Measurements from ENCODE around the gene FLRT1.
A peak's percentile ranks its signal among the peaks of the same experiment; 100 is the strongest.
"Not testable (repeated sequence)": the region's sequence is repeated elsewhere in the genome, so short reads cannot be mapped to it uniquely, and the experiment has no call there.

Gene FLRT1

DNA sequence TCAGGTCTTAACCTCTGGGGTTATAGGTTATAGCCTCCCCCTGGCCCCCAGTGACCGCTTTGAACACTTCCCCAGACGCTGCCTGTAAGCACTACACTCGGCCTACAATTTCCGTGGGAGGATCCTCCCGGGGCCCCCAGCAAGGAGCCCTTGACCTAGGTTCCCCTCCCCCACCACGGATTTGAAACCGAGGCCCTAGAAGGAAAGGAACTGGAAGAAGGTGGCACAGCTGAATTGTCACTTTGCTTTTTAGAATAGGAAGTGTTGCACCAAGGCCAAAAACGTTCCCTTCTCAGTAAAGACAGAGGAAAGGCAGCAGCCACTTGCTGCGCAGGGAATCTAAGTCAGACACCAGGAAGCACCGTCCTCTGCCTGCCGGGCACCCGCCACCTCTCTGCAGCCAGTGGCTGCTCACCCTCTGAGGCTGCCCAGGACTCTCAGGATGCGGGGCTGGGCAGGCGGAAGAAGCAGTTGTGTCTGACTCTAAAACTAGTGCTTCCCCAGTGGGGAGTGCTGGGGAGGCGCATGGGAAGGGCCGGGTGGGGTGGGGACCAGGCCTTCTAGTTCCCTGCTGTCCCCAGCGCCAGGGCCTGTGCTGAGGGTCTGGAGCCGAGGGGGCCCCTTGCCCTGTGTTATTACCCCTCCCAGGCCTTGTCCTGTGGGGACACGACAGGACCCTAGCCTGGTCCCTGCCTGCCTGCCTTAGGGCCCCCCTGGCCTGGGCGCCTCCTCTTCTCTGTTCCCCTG lies 7.9 kb upstream of the FLRT1 start:
- no peak for DNase-seq

DNA sequence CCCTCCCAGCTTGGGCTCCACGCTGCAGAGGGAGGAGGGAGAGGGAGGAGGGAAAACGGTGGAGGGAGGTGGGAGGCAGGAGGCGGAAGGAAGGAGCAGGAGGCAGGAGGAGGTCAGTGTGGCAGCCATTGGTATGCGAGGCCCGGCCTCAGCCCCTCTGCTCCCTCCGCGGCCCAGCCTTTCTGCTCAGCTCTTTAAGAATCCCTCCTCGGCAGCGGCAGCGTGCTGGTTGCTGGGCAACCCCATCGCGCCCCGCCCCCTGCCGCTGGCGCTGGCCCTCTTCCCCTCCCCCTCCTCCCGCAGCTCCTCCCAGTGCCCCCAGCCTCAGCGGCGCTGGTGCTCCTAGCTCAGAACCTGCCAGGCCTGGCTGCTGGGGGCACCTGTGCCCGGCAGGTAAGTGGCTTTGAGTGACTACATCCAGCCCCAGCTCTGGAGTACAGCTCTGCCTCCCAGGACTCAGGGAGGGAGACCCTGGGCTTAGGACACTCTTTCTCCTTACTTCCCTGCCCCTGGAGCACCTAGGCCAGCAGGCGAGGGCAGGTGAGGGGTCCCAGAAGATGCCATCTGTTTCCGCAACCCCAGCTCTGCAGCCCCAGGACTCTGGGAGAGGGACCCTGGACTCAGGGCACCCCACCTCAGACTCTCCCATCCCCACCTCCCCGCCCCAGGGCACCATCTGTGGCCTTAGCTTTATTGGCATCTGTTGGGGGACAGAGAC lies 7.2 kb upstream of the FLRT1 start:
- peak; percentile 77 for DNase-seq

DNA sequence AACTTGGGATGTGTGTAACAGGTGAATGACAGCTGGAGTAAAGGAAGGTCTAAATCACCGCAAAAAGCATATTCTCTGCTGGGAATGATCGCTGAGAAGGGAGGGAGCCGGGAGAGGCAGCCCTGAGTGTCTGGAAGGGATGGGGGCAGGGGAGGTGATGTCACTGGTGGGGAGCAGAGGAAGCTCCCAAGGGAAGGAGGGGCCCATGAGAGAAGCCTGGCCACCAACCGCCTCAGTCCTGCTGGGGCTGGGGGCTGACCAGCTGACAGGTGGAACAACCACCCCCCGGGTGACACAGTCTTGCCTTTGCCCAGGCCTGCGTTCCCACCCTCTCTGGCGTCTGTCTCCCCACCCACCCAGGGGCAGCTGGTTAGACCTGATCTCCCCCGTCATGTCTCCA lies 6.0 kb upstream of the FLRT1 start:
- DNase-seq: no peak

DNA sequence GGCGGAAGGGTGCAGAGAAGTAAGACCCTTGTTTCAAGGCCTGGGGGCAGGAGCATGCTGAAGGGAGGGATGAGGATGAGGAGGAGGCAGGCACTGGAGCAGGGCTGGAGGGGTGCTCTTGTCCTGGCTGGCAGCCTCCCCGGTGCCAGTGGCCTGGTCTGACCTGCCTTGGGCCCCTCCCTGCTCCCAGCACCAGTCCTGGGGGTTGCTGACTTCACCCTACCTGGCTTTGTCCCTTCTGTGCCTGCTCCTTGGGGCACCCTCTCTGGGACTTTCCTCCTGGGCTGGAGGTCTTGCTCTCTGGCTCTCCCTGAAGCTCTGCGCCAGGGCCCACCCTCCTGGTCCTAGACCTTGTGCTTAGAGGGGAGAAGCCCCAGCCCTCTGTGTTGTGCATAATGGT lies 4.7 kb upstream of the FLRT1 start:
- DNase-seq: no peak

DNA sequence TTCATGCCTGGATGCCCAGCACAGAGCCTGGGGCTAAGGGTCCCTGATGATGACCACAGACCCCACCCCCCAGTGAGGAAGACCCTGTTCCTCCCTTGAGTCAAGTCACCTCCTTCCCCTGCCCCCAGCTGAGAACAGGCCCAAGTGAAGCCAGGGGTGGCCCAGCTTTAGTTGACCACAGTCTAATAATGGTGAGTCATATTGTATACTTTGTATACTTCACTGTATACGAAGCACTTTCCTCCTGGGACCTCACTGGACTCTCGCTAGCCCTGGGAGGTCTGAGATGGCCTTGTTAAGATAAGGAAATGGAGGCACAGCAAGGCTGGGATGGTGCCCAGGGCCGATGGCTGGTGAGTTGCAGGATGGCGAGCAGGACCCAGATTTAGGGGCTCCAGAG lies 3.7 kb upstream of the FLRT1 start:
- DNase-seq: no peak

DNA sequence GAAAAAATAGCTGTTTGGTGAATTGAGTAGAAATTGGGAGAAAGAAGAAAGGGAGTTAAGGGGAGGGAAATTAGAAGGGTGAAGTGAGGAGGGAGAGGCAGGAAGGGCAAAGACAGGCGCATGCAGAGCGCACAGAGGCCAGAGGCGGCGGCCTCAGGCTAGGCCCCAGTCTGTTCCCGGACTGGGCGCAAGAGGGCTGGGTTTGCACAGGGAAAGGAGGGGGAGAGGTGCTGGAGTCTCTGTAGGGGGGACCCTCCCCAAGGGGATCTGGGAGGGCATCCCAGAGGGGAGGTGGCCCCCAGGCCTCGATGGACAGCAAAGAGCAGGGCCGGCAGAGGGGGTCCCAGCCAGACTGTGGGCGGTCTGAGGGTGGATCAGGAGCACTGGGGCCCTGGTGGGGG lies 1.3 kb upstream of the FLRT1 start:
- DNase-seq: no peak

DNA sequence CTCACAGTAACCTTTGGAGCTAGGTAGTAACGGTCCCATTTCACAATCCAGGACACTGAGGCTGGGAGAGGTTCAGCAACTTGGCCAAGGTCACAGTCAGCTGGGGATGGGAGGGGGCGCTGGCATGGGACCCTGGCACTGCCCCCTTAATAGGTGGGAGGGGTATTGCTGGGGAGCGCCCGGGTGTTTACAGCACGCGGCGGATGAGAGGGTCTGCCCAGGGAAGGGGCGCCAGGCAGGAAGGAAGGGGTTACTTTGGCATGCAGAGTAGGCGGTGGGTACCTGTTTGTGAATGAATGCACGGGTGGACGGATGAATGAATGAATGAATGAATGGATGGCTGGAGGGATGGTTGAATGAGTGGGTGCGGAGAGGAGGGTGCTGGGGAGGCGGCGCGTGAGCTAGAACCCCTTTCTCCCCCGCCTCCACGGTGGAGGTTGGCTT lies 628 bp upstream of the FLRT1 start:
- no peak for DNase-seq

DNA sequence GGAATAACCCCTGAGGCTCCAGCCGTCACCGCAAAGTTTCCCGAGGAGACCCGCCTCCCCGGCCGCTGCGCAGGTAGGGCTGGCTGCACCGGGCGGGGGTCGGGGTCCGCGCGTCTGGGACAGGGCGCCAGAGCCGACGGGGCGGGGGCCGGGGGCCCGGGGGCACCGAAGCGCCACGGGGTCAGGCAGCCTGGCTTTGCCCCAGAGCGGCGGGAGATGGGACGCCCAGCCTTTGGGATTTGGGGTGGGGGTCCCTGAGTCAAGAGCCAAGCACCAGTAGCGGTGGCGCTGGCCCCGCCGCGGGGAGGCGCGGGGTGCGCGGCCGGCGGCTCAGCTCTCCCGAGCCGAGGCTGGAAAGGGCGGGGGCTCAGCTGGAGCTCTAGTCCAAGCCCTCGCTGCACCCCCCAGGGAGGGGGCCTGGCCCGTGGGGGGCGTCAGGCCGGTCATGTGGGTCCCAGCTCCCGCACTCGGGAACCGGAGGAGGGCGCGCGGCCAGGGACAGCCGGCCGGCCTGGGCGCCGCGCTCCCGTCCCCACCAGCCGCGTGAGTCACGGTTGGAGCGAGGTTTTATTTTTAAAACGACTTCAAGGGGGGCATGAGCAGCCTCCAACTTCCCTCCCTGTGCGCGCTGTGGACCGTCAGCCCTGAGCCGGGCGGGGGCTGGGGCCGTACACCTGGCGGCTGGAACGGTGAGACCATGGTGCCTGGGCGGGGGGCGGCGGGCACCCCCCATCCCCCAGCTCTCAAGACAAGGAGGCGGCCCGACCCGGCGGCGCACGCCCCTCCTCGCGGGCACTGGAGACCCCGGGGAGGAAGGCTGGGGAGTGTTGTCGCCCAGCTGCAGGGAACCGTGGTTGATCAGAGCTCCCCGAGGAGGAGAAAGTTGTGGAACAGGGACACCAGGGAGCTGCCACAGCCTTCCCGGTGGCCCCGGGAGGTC lies 626 bp downstream of the FLRT1 start:
- no peak for DNase-seq

DNA sequence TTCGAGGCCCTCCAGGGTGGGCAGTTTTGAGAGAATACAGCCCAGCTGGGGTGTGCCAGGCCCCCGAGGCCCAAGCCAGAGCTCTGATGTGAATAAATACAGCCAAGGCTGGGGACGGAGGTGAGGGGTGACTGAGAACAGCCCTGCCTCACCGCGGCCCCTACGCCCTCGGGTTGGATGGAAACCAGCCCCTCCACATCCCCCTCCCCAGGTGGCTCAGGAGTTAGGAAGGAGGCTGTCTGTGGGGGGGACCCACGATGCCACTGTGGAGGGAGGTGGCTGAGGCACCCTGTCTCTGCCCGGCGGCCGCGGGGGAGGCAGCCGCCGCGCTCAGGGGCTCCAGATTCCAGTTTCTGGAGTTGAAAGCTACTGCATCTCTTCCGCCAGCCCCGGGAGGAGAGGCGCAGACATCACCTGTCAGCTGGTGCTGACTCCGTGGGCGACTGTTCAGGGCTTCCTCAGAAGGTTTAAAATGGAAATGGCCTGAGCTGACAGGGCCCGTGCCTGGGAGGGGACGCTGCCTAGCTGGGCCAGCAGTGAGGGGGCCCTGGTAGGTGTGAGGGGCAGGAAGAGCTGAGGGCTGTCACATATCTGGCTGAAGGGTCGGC lies 1.4 kb downstream of the FLRT1 start:
- no peak for DNase-seq

DNA sequence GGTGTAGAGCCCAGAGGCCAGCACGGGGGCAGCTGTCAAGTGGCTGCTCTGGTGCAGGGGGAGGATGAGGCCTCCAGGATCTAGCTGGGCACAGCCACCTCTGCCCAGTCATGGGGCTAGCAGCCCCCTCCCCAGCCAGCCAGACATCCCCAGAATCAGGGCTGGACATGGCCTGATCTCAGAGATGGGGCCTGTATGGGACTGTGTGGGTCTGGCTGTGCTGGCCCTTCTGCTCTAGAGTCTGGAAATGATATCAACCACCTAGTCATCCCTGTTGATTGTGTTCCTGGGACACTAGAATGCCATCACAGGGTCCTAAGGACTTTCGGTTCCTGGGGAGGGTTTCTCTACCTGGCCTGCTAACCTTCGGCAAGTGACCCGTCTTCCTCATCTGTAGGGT lies 2.8 kb downstream of the FLRT1 start:
- no peak for DNase-seq

DNA sequence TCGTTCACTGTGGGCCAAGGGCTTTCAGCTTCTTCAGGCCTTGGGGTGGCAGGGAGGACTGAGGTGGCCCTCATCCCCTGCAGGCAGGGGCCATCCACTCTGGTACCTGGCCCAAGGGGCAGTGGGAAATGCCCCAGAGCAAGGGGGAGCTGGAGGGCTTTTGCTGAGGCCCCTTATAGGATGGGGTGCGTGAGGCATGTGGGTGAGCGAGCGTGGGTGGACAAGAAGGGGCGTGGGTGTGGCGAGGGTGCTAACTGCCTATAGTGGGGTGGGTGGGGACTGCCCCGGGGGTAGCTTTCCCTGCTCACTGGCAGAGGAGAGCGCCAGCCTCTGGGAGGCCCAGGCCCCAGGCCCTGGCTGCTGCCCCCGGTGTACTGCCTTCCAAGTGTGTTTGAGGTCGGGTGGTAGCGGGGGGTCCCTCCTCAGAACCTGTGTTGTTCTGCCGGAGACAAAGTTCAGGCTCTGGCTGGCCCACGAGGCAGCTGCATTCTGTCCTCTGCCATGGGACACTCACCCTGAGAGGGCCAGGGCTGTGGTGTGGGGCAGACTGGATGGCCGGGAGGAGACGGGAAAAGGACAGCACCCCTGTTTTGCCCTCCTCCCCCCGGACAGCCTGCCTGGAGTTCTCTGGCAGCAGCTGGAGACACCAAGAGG lies 3.4 kb downstream of the FLRT1 start:
- no peak for DNase-seq

DNA sequence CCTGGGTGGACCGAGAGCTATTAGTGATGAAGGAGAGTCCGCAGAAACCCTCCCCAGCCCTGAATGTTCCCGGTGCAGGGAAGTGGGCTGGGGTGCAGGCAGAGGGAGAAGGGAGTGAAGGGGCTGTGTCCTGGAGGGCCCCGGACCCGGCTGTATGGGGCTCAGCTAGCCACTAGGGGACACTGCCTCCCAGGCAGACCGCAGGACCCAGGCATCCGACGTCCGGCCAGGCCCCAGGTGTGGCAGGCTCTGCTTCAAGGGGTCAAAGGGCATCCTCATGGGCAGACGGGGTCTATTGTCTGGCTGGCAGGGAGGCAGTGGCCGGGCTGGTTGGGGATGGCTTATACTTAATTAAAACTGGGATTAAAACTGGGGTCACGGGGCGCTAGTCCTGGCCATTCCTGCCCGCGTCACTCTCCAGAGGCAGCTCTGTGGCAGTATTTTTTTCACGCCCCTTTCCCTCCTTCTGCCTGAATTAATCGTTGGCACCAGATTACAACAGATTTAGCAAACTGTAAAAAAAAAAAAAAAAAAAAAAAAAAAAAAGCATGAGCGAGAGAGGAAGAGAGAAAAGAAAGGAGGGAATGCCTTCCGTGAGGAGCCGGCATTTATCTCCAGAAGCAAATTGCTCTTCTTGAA lies 5.1 kb downstream of the FLRT1 start:
- no peak for DNase-seq

DNA sequence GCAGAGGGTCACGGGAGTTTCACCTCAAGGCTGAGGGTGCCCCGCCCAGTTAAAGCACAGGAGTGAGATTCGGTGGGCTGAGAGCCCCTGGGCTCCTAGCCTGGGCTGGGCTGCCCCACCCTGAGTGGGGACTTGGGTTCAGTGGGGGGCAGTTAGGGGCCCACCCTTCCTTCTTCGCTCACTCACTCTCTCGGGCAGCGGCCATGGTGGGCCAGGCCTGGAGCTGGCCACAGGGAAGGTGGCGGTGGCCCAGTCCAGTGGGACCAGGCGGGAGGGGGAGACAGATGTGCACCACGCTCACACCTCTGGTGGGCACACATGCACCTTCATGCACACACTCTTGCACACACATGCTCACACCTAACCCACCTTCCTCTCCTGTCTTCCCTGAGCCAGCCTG lies 6.1 kb downstream of the FLRT1 start:
- no peak for DNase-seq

DNA sequence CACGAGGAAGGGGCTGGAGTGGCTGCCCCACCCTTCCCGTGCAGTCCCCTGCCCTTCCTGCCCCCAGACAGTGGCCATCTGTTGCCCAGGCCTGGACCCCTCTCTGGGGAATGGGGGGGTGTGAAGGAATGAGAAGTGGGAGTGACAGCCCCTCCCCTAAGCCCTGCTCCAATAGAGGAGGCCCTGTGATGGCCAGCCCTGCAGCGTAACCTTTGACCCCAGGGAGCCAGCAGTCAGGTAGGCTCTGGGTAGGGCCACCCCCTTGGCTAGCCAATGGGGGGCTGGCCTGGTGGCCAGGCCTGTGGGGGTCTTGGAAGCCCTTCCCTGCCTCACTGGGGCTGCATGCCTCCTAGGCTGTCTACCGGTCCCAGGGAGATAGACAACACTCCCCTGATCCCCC lies 6.6 kb downstream of the FLRT1 start:
- DNase-seq: no peak

DNA sequence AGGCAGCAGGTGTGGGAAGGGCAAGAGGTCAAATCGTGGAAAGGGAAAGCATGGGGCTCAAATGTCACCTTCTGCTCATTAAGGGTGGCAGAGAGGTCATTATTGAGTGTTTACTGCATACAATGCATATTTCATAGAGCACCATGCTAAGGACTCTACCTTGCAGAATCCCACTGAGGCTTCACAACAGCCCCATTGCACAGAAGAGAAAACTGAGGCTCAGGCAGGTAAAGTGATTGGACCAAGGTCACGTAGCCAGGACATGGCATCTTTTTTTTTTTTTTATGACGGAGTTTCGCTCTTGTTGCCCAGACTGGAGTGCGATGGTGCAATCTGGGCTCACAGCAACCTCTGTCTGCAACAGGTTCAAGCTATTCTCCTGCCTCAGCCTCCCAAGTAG lies 7.8 kb downstream of the FLRT1 start:
- no peak for DNase-seq

DNA sequence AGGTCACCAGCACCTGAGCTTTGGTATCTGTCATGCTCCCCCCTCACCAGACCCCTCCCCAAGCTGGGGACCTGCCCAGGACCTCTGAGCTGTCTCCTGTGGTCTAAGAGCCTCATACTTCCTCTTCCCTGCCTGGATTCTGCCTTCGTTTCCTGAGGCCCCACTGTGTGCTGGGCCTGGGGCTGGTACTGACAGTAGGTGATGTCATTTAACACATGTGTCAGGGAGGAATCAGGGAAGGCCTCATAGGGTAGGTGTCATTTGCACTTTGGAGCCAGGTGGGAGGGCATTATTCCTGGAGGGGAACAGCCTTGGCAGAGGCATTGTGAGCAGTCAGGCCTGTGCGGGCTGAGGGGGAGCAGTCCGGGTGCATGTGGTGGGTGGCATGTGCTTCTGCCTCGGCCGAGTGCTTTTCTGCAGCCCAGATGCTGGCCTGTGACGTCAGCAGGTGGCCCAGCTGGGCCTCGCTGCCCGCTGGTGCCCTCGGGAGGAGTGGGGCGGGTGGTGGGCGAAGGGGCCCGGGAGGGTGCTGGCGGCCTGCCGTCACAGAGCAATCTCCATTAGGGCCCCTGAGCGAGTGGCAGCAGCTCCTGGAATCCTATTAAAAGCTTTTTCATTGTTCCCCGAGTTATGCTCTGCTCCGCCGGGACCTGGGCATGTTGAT lies 9.1 kb downstream of the FLRT1 start:
- DNase-seq: no peak

DNA sequence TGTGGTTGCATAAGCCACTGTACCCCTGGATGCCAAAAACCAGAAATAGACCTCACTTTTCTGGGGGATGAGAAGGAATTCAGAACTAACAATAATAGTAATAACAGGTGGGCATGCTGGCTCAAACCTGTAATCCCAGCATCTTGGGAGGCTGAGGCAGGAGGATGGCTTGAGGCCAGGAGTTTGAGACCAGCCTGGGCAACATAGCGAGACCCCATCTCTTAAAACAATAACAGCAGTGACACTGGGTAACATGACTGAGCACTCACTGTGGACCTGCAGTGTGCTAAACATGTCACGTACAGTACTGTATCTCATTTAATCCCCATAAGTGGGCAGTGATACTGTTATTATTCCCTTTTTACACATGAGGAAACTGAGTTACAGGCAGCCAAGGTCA lies 10.0 kb downstream of the FLRT1 start:
- no peak for DNase-seq

DNA sequence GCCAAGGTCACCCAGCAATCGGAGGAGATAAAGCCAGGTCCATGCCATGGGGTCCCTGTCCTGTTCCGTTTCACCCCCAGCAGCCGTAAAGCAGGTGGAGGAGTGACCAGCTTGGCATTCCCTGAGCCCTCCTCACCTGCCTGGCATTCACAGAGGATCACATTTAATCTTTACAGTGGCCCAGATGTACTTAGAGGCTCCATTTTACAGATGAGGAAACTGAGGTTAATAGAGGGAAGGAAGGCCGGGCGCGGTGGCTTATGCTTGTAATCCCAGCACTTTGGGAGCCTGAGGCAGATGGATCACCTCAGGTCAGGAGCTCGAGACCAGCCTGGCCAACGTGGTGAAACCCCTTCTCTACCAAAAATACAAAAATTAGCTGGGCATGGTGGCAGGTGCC lies 11.6 kb downstream of the FLRT1 start:
- DNase-seq: not testable (repeated sequence)

DNA sequence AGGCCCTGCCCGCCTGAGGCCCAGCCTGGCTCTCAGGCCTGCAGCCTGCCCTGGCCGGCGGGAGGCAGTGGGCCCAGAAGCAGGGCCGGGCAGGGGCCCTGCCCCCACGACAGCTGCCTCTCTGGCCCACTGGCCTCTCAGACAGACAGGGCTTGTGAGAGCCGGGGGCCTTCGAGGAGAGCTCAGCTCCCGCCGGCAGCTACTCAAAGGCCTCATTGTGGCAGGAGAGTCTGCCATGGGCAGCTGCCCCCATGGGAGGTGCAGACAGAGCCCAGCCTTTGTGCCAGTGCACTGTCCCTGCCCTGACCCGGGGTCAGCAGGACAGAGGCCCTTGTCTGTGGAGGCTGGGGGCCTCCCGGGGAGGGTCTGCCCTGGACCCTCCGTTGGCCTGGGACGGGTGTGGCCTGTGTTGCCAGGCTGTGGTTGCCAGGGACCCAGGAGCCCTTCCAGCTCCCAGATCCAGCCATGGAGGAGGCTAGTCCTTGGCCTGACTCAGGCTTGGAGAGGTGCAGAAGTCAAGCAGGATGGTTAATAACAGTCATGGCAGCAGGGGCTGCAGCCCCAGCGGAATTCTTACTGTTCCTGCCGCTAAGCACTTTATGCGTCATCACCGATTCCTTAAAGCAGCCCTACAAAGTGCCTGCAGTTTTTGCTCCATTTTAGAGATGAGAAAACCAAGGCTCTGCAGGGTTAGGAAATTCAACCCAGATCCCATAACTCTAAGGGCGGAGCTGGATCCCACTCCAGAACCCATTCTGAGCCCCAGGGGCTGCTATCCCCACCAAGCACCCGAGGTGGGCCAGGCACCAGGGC lies 12.5 kb downstream of the FLRT1 start:
- DNase-seq: no peak

DNA sequence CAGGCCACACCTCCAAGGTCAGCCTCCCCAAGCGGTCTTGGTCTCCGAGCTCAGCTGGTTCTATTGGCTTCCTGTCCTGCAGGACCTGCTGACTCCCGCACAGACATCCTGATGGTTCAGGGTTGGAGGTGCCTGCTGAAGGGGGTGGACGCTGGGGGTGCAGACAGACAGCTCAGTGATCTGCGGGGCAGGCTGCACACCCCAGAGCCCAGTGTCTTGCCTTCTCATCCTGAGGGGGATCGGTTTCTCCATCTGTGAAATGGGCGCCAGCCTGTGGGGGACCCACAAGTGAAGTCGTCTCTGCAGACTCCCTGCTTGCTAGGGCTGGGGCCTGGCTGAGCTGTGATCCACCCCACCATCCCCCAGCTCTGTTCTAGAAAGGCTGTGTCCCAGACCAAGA lies 13.8 kb downstream of the FLRT1 start:
- no peak for DNase-seq

DNA sequence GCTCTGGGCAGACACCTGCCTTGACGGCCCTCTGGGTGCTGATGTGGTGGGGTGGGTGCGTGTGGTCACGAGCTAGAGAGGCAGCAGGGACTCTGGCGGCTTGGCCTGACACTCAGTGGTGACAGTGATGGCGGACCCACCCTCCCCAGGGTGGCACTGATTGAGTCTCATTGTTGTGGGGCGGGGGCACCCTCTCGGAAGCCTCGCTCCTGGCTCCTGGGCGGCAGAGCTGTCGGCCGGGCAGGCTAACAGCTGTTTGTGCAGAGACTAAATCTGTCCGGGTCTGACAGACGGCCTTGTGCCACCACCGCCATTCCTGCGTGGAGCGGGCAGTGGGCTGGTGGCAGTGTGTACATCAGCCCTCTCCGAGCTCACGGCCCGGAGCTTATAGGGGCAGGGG lies 15.6 kb downstream of the FLRT1 start:
- DNase-seq: no peak

Measured in NCI-H510A (cell line).